ENCODE results near the gene USO1.

- TF ChIP-seq POLR2A (IDR thresholded peaks at IDR 0.05) (no peak), CTCF (IDR thresholded peaks at IDR 0.05) (no peak), EP300 (IDR thresholded peaks at IDR 0.05) (no peak)
These were observed 44.4 kb upstream of the USO1 start for GRCh38 chr4:75679876-75680575.

All from gastroesophageal sphincter (tissue), 3 donors.